Peyer's patch (tissue), 4 donors: Measurements from ENCODE around the gene IL17C.

Source experiments
- POLR2A ChIP-seq, 2 donors: fragments of 450-650 bp; IDR thresholded peaks; one replicate each; pipeline ENCODE4 v1.5.1; 2017; ENCODE audit warnings: antibody characterized with exemption in 2 of 2, mild to moderate bottlenecking in 2 of 2, moderate library complexity in 2 of 2
- TF ChIP-seq, protein P1 (sequence below), 6 experiments: fragments of 450-650 bp in 4 of 6; fragments of 200-600 bp in 2 of 6; sonication (generic) in 1 of 6; IDR thresholded peaks; one replicate each; pipeline ENCODE4 v1.5.1; 2017 to 2019; ENCODE audit warnings: antibody characterized with exemption in 6 of 6, mild to moderate bottlenecking in 3 of 6, moderate library complexity in 1 of 6

- TF ChIP-seq, protein P1, sequence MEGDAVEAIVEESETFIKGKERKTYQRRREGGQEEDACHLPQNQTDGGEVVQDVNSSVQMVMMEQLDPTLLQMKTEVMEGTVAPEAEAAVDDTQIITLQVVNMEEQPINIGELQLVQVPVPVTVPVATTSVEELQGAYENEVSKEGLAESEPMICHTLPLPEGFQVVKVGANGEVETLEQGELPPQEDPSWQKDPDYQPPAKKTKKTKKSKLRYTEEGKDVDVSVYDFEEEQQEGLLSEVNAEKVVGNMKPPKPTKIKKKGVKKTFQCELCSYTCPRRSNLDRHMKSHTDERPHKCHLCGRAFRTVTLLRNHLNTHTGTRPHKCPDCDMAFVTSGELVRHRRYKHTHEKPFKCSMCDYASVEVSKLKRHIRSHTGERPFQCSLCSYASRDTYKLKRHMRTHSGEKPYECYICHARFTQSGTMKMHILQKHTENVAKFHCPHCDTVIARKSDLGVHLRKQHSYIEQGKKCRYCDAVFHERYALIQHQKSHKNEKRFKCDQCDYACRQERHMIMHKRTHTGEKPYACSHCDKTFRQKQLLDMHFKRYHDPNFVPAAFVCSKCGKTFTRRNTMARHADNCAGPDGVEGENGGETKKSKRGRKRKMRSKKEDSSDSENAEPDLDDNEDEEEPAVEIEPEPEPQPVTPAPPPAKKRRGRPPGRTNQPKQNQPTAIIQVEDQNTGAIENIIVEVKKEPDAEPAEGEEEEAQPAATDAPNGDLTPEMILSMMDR (IDR thresholded peaks at IDR 0.05): no peak
- TF ChIP-seq POLR2A (IDR thresholded peaks at IDR 0.05): no peak
These were observed 24.0 kb downstream of the IL17C start for GRCh38 chr16:88662222-88662842.
